ENCODE results near the gene UBXN6. TPM values are rescaled to one million over a fixed set of nuclear protein-coding genes. Genes with fewer than 3 reads are reported as not detected.

UBXN6 gene
- total and polyA plus RNA-seq, 2 of the 8 experiments (the other 6 are each of a cell fraction or from before 2014, with no cell fraction given), result 28.0 to 43.8 TPM

- TF ChIP-seq BRCA1 (IDR thresholded peaks at IDR 0.05; ENCODE audit: low read depth, low read length) (no peak), CHD7 (IDR thresholded peaks at IDR 0.05; ENCODE audit: insufficient replicate concordance, low read length) (no peak), CREB1 (IDR thresholded peaks at IDR 0.05) (no peak), HDAC6 (IDR thresholded peaks at IDR 0.05; ENCODE audit: low read depth, low read length) (no peak), NANOG (IDR thresholded peaks at IDR 0.05; ENCODE audit: insufficient read depth, low read depth, low read length, poor library complexity, severe bottlenecking) (no peak), ZNF274 (IDR thresholded peaks at IDR 0.05; ENCODE audit: borderline replicate concordance, extremely low read depth, low read length) (no peak), HDAC2 (IDR thresholded peaks at IDR 0.05; ENCODE audit: borderline replicate concordance in 1 of 2, low read depth in 2 of 2, low read length in 2 of 2) (no peak)
Measured at GRCh38 chr19:4500841-4501591, 43.4 kb upstream of the UBXN6 start (continued).
